OCI-LY7 (cell line): ENCODE results near the gene CADM2. TPM values are rescaled to one million over a fixed set of nuclear protein-coding genes. Genes with fewer than 3 reads are reported as not detected.

Experiments
- BruUV-seq: library from RNA; stranded (reverse); fragments of 400-500 nt; replicated peaks from 2 replicates; lab custom pipeline; 2021; lab: Mats Ljungman, UMichigan
- CTCF ChIA-PET: fragments of 300-600 bp; sonication (Branson Sonifier 250); formaldehyde crosslinking; loops from one replicate; lab custom pipeline; 2022; ENCODE audit warnings: antibody characterized with exemption; ENCODE audit not compliant: unreplicated experiment; lab: Charles Lee
- POLR2A ChIA-PET: fragments of 300-600 bp; sonication (Branson Sonifier 250); formaldehyde crosslinking; loops from one replicate; lab custom pipeline; 2022; ENCODE audit warnings: antibody characterized with exemption; lab: Charles Lee
- DNase-seq: peaks from one replicate; pipeline ENCODE4 v3.0.0-alpha.2; 2015; ENCODE audit warnings: low spot score
- H2AFZ ChIP-seq: fragments of 200-600 bp; sonication (generic), shearing (Covaris generic); 2 replicates; pipeline ENCODE4 v1.6.1; 2014; ENCODE audit warnings: mild to moderate bottlenecking, antibody characterized with exemption, low read length, moderate library complexity
- H3K27ac ChIP-seq: fragments of 200-600 bp; sonication (generic); 2 replicates; pipeline ENCODE4 v1.5.1; 2014; ENCODE audit warnings: mixed run types, low read depth, mild to moderate bottlenecking, moderate library complexity, low read length, inconsistent platforms; ENCODE audit not compliant: poor library complexity, severe bottlenecking
- H3K36me3 ChIP-seq: fragments of 200-600 bp; sonication (generic); 2 replicates; pipeline ENCODE4 v1.6.1; 2014; ENCODE audit warnings: mild to moderate bottlenecking, antibody characterized with exemption, low read length, moderate library complexity, mixed read lengths; ENCODE audit not compliant: insufficient read depth
- H3K4me1 ChIP-seq: fragments of 200-600 bp; sonication (generic); 2 replicates; pipeline ENCODE4 v1.5.1; 2014; ENCODE audit warnings: mild to moderate bottlenecking, low read length; ENCODE audit not compliant: insufficient read depth, poor library complexity, severe bottlenecking
- H3K4me2 ChIP-seq: fragments of 200-600 bp; sonication (generic); 2 replicates; pipeline ENCODE4 v1.6.1; 2014; ENCODE audit warnings: mild to moderate bottlenecking, low read length
- H3K4me3 ChIP-seq: fragments of 200-600 bp; sonication (generic); 2 replicates; pipeline ENCODE4 v1.5.1; 2014; ENCODE audit warnings: mild to moderate bottlenecking, low read depth, low read length; ENCODE audit not compliant: poor library complexity, severe bottlenecking
- H3K79me2 ChIP-seq: fragments of 200-600 bp; sonication (generic); 2 replicates; pipeline ENCODE4 v1.6.1; 2016; ENCODE audit warnings: low read depth, mild to moderate bottlenecking, low read length, moderate library complexity, mixed read lengths; ENCODE audit not compliant: insufficient read depth
- H3K9me2 ChIP-seq: fragments of 200-600 bp; sonication (generic); 2 replicates; pipeline ENCODE4 v1.6.1; 2016; ENCODE audit warnings: mild to moderate bottlenecking, low read length, mixed read lengths; ENCODE audit not compliant: insufficient read depth
- H3K9me3 ChIP-seq: fragments of 200-600 bp; sonication (generic); 2 replicates; pipeline ENCODE4 v1.6.1; 2014; ENCODE audit warnings: mild to moderate bottlenecking, mixed run types, low read length, mixed read lengths
- H4K20me1 ChIP-seq: fragments of 200-600 bp; sonication (generic); 2 replicates; pipeline ENCODE4 v1.6.1; 2014; ENCODE audit warnings: mild to moderate bottlenecking, antibody characterized with exemption, low read length, moderate library complexity, mixed read lengths; ENCODE audit not compliant: insufficient read depth
- EZH2phosphoT487 ChIP-seq: fragments of 200-600 bp; sonication (generic); IDR thresholded peaks from 2 replicates; pipeline ENCODE4 v1.6.1; 2018; ENCODE audit warnings: low read depth, borderline replicate concordance, mild to moderate bottlenecking, mixed run types, antibody characterized with exemption, low read length, moderate library complexity, mixed read lengths
- intact Hi-C: fragments of 100-400 bp; cut with micrococcal nuclease; formaldehyde crosslinking; loops from one replicate; pipeline ENCODE4 v1.10.0; 2022; ENCODE audit not compliant: unreplicated experiment
- total RNA-seq, 2 experiments: library from RNA; depleted of rRNA in 1 of 2; stranded (reverse); fragments of >200 nt in 1 of 2; shearing (Covaris generic) in 1 of 2; gene quantifications; 2 replicates each; pipeline ENCODE4 v1.2.3, GENCODE V29; 2014 to 2022
- TF ChIP-seq, protein P1 (sequence below): fragments of 200-600 bp; sonication (generic); conservative IDR thresholded peaks from 2 replicates; pipeline ENCODE4 v1.5.1; 2014; ENCODE audit warnings: mild to moderate bottlenecking, antibody characterized with exemption, low read length, moderate library complexity, mixed read lengths

The CADM2 gene
- total RNA-seq, 2 experiments from 2014 or later, result not detected

DNA sequence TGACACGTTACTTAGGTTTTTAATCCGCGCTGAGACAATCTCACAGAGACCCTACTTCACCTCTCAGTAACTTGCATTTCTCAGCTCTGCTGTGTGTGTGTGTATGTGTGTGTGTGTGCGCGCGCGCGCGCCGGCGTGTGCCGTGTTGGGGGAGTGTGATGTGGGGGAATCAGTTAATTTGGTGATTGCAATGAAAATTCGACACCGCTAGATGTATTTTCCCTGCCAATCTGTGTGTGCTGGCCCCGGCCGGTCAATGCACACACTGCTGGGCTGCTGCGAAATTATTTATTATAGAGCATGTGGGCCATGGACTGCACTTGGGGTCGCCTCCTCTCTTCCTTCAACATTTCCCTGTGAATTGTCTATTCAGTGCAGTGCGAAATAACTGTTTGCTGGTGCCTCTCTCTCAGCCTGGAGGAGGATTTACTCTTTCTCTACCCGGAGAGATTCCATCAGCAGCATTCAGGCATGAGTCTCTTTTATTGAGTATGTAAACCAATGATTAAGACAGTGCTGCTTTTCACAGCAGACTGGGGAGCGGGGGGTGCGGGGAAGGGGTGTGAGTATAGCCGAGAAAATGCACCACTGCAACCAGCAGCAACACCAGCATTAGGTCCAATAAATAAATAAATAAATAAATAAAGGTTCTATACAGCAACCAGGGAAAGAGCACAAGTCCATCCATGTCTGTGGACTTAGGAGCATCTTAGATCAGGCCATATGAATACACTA, 2.9 kb downstream of the CADM2 start:
- Histone ChIP-seq H3K4me2 (no peak overlapping the region), H3K36me3 (no peaks in the 10 kb centered on the region), H3K9me2 (no peaks in the 10 kb centered on the region), H3K79me2 (no peaks in the 10 kb centered on the region), H2AFZ (no peak overlapping the region), H4K20me1 (no peaks in the 10 kb centered on the region), H3K4me3 (no peak overlapping the region), H3K27ac (no peak overlapping the region), H3K9me3 (no peaks in the 10 kb centered on the region), H3K4me1 (no peaks in the 10 kb centered on the region)
- BruUV-seq, result no TSS peak
- ChIA-PET CTCF (no interaction called here), POLR2A (no interaction called here)
- TF ChIP-seq, protein P1, sequence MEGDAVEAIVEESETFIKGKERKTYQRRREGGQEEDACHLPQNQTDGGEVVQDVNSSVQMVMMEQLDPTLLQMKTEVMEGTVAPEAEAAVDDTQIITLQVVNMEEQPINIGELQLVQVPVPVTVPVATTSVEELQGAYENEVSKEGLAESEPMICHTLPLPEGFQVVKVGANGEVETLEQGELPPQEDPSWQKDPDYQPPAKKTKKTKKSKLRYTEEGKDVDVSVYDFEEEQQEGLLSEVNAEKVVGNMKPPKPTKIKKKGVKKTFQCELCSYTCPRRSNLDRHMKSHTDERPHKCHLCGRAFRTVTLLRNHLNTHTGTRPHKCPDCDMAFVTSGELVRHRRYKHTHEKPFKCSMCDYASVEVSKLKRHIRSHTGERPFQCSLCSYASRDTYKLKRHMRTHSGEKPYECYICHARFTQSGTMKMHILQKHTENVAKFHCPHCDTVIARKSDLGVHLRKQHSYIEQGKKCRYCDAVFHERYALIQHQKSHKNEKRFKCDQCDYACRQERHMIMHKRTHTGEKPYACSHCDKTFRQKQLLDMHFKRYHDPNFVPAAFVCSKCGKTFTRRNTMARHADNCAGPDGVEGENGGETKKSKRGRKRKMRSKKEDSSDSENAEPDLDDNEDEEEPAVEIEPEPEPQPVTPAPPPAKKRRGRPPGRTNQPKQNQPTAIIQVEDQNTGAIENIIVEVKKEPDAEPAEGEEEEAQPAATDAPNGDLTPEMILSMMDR, result no peak
- no peak for TF ChIP-seq EZH2phosphoT487
- intact Hi-C loops, result loop anchor here (10.0 kb wide), 1 partner anchor 417 kb away; no protein-coding TSS in a partner anchor
- DNase-seq, result no peak

DNA sequence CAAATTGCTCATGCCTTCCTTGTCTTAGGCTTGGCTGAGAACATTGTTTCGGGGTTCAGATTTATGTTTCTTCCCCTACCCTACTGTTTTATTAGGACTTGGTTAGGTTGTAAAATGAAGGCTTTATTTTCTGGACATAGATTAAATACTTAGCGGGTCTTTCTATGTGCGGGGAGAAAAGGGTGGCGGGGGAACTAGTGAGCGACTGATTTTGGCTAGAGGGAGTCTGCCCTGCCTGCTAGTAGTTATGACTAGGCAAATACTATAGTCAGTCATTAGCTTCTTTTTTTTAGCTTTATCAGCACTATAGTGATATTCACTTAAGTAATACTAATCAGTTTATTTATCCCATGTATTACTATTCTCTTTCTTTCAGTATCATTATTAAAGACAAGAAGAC, 3.6 kb downstream of the CADM2 start:
- Histone ChIP-seq H4K20me1 (no peaks in the 10 kb centered on the region), H3K9me3 (no peaks in the 10 kb centered on the region), H3K79me2 (no peaks in the 10 kb centered on the region), H3K36me3 (no peaks in the 10 kb centered on the region), H3K4me2 (no peak overlapping the region), H3K4me3 (no peak overlapping the region), H3K27ac (no peak overlapping the region), H2AFZ (no peak overlapping the region), H3K4me1 (no peaks in the 10 kb centered on the region), H3K9me2 (no peaks in the 10 kb centered on the region)
- intact Hi-C loops, result loop anchor here (10.0 kb wide), 1 partner anchor 418 kb away; no protein-coding TSS in a partner anchor
- BruUV-seq, result no TSS peak
- ChIA-PET POLR2A (no interaction called here), CTCF (no interaction called here)
- TF ChIP-seq EZH2phosphoT487, result no peak
- TF ChIP-seq, protein P1, result no peak
- DNase-seq, result no peak

DNA sequence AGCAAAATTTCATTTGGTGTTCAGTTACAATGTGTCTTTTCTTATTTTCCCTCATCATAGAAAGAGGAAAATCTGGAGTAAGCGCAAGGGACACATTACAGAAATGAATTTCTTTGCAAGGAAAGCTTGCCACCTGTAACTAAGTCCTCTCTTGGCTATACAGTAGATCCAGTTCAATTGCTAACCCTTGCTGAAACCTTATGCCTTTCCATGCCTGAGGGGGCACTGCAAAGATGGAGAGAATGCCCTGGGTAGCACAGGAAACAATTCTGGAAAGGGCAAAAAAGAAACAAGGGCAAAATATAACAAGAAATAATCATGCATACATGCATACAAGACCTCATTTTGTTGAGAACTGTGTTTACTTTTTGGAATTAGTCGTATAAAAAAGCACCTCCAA, 4.3 kb downstream of the CADM2 start:
- Histone ChIP-seq H3K9me2 (no peaks in the 10 kb centered on the region), H3K4me2 (no peak overlapping the region), H3K27ac (no peak overlapping the region), H3K36me3 (no peaks in the 10 kb centered on the region), H4K20me1 (no peaks in the 10 kb centered on the region), H2AFZ (no peak overlapping the region), H3K79me2 (no peaks in the 10 kb centered on the region), H3K9me3 (no peaks in the 10 kb centered on the region), H3K4me3 (no peak overlapping the region), H3K4me1 (no peaks in the 10 kb centered on the region)
- TF ChIP-seq EZH2phosphoT487, result no peak
- TF ChIP-seq, protein P1, result no peak
- ChIA-PET CTCF (no interaction called here), POLR2A (no interaction called here)
- DNase-seq, result no peak
- intact Hi-C loops, result loop anchor here (10.0 kb wide), 1 partner anchor 418 kb away; no protein-coding TSS in a partner anchor
- no TSS peak for BruUV-seq
